Spinal cord (tissue), 10 donors: ENCODE results near the gene PYHIN1. TPM values are rescaled to one million over a fixed set of nuclear protein-coding genes. Genes with fewer than 3 reads are reported as not detected.
A peak's percentile ranks its signal among the peaks of the same experiment; 100 is the strongest.
"Not testable (repeated sequence)": the region's sequence is repeated elsewhere in the genome, so short reads cannot be mapped to it uniquely, and the experiment has no call there.

Experiments used
- DNase-seq, 6 donors: peaks; one replicate each; pipeline versions ENCODE4 v3.0.0 to v3.0.0-alpha.2; 2013 to 2015; ENCODE audit warnings: low spot score in 6 of 6, low read depth in 4 of 6
- H3K27ac ChIP-seq: one replicate; pipeline ENCODE4 v1.5.1; 2013; ENCODE audit warnings: low read depth, low read length, control low read depth
- H3K27me3 ChIP-seq: one replicate; pipeline ENCODE4 v1.6.1; 2013; ENCODE audit warnings: low read length; ENCODE audit not compliant: control insufficient read depth, insufficient read depth
- H3K36me3 ChIP-seq: one replicate; pipeline ENCODE4 v1.6.1; 2013; ENCODE audit warnings: low read length; ENCODE audit not compliant: control insufficient read depth, insufficient read depth
- H3K4me1 ChIP-seq: one replicate; pipeline ENCODE4 v1.6.1; 2013; ENCODE audit warnings: low read length; ENCODE audit not compliant: control insufficient read depth, insufficient read depth
- H3K4me3 ChIP-seq: one replicate; pipeline ENCODE4 v1.5.1; 2013; ENCODE audit warnings: low read depth, low read length, control low read depth
- H3K9me3 ChIP-seq: one replicate; pipeline ENCODE4 v1.6.1; 2013; ENCODE audit warnings: low read length; ENCODE audit not compliant: control insufficient read depth, insufficient read depth
- WGBS: methylation state at CpG from one replicate; pipeline ENCODE4 v1.1.5; 2013; ENCODE audit warnings: missing lambda C conversion rate; ENCODE audit not compliant: insufficient coverage; 5-methylcytosine and 5-hydroxymethylcytosine counted together
- polyA plus RNA-seq, 2 donors: library from polyadenylated mRNA; unstranded; fragments of 120-200 nt; gene quantifications; one replicate each; pipeline ENCODE4 v1.2.1, GENCODE V29; 2013; ENCODE audit not compliant: insufficient read length in 2 of 2
- total RNA-seq, 2 donors: library from RNA; depleted of rRNA in 1 of 2; stranded (reverse); fragments of 120-200 nt in 1 of 2; fragments of >200 nt in 1 of 2; gene quantifications; one replicate each; pipeline versions ENCODE4 v1.2.3 to v1.2.4, GENCODE V29; 2013 to 2014
- donor health status: healthy.

Gene PYHIN1
- total and polyA plus RNA-seq, 4 donors: 0.30 TPM; not detected in 3

GRCh38 chr1:158998037-158998780, 66.9 kb downstream of the PYHIN1 start:
- peak overlapping the region; percentile 96 for H3K27ac ChIP-seq
- no peaks in the 10 kb centered on the region for H3K36me3 ChIP-seq
- DNase-seq: no peak
- peak overlapping the region; percentile 63 for H3K4me3 ChIP-seq
- H3K27me3 ChIP-seq: no peaks in the 10 kb centered on the region
- H3K9me3 ChIP-seq: no peaks in the 10 kb centered on the region
- 100% methylated on average over 2 of the region's 6 CpGs for WGBS
- H3K4me1 ChIP-seq: peaks cover 2% of the 10 kb centered on the region

GRCh38 chr1:158998781-158999161, 67.4 kb downstream of the PYHIN1 start:
- no peaks in the 10 kb centered on the region for H3K36me3 ChIP-seq

GRCh38 chr1:158999316-159000069, 68.1 kb downstream of the PYHIN1 start:
- peak; percentile 63 to 96 (median 78) for DNase-seq
- WGBS: 5% methylated on average over 7 of the region's 11 CpGs
- H3K27ac ChIP-seq: peak overlapping the region; percentile 96
- H3K4me1 ChIP-seq: peaks cover 2% of the 10 kb centered on the region
- H3K27me3 ChIP-seq: no peaks in the 10 kb centered on the region
- no peaks in the 10 kb centered on the region for H3K36me3 ChIP-seq
- peak overlapping the region; percentile 63 for H3K4me3 ChIP-seq
- no peaks in the 10 kb centered on the region for H3K9me3 ChIP-seq

More at GRCh38 chr1:158998781-158999161, 67.4 kb downstream of the PYHIN1 start:
- WGBS: no CpG with 5 or more reads among the region's 13 CpGs
- H3K27me3 ChIP-seq: no peaks in the 10 kb centered on the region
- H3K4me3 ChIP-seq: peak overlapping the region; percentile 63
- H3K27ac ChIP-seq: peak overlapping the region; percentile 96
- peaks cover 2% of the 10 kb centered on the region for H3K4me1 ChIP-seq
- no peaks in the 10 kb centered on the region for H3K9me3 ChIP-seq
- DNase-seq: peak; percentile 60 to 92 (median 77)

- Histone ChIP-seq H3K27ac (peak overlapping the region; percentile 96), H3K4me3 (peak overlapping the region; percentile 63), H3K9me3 (no peaks in the 10 kb centered on the region), H3K36me3 (no peaks in the 10 kb centered on the region), H3K4me1 (peaks cover 2% of the 10 kb centered on the region), H3K27me3 (no peaks in the 10 kb centered on the region)
- 0% methylated on average over 4 of the region's 6 CpGs for WGBS
- no peak for DNase-seq
Observed at GRCh38 chr1:159000070-159000409, 68.7 kb downstream of the PYHIN1 start.

- H3K27ac ChIP-seq: peak overlapping the region; percentile 96
- 17% methylated on average over 1 of the region's 1 CpG for WGBS
- no peaks in the 10 kb centered on the region for H3K36me3 ChIP-seq
- peaks cover 2% of the 10 kb centered on the region for H3K4me1 ChIP-seq
- H3K9me3 ChIP-seq: no peaks in the 10 kb centered on the region
- DNase-seq: peak; percentile 43 to 91 (median 56)
- H3K27me3 ChIP-seq: peaks cover under 1% of the 10 kb centered on the region
- peak overlapping the region; percentile 63 for H3K4me3 ChIP-seq
Observed at GRCh38 chr1:159000625-159001024, 69.3 kb downstream of the PYHIN1 start.

GRCh38 chr1:159005161-159005560, 73.8 kb downstream of the PYHIN1 start:
- no peaks in the 10 kb centered on the region for H3K36me3 ChIP-seq
- no peaks in the 10 kb centered on the region for H3K9me3 ChIP-seq
- H3K4me1 ChIP-seq: no peaks in the 10 kb centered on the region
- no peak overlapping the region for H3K27ac ChIP-seq
- peaks cover 4% of the 10 kb centered on the region for H3K27me3 ChIP-seq
- no peak overlapping the region for H3K4me3 ChIP-seq
- DNase-seq: no peak

GRCh38 chr1:159005676-159006075, 74.3 kb downstream of the PYHIN1 start:
- peak in 1 of 6 donors; percentile 3 for DNase-seq
- Histone ChIP-seq H3K27me3 (peaks cover 4% of the 10 kb centered on the region), H3K4me3 (no peak overlapping the region), H3K27ac (no peak overlapping the region), H3K36me3 (no peaks in the 10 kb centered on the region), H3K9me3 (no peaks in the 10 kb centered on the region), H3K4me1 (no peaks in the 10 kb centered on the region)
- 24% methylated on average over 5 of the region's 6 CpGs for WGBS

- not testable (repeated sequence) for H3K27ac ChIP-seq, H3K4me3 ChIP-seq, H3K4me1 ChIP-seq, H3K27me3 ChIP-seq, H3K36me3 ChIP-seq, DNase-seq, H3K9me3 ChIP-seq
- 18% methylated on average over 3 of the region's 11 CpGs for WGBS
Observed at GRCh38 chr1:159006210-159006807, 75.0 kb downstream of the PYHIN1 start.

- DNase-seq: no peak
- Histone ChIP-seq H3K4me1 (no peaks in the 10 kb centered on the region), H3K4me3 (no peak overlapping the region), H3K27ac (no peak overlapping the region), H3K27me3 (peaks cover 4% of the 10 kb centered on the region), H3K9me3 (no peaks in the 10 kb centered on the region), H3K36me3 (no peaks in the 10 kb centered on the region)
Observed at GRCh38 chr1:159007726-159008125, 76.4 kb downstream of the PYHIN1 start.
